Measurements from ENCODE around the gene ITGB2. TPM values are rescaled to one million over a fixed set of nuclear protein-coding genes. Genes with fewer than 3 reads are reported as not detected.
A peak's percentile ranks its signal among the peaks of the same experiment; 100 is the strongest.

The ITGB2 gene
- total RNA-seq, result 8.0 TPM
- polyA plus RNA-seq (ENCODE audit: insufficient read depth in 1 of 8, insufficient read length in 8 of 8, low replicate concordance in 1 of 8), result 10 to 100 TPM; 10.9 to 18.0 (median 13.7) TPM
- long read RNA-seq, donor 1, partial matches to known transcripts, result 0 of 1 reads
- long read RNA-seq, donor 1, other reads (novel, unspliced or antisense), result 0 of 1 reads
- long read RNA-seq, donor 2, partial matches to known transcripts, result 0 of 1 reads
- long read RNA-seq, donor 2, other reads (novel, unspliced or antisense), result 0 of 1 reads
- long read RNA-seq, donor 3, partial matches to known transcripts, result 5 of 30 reads
- long read RNA-seq, donor 3, other reads (novel, unspliced or antisense), result 20 of 30 reads
- long read RNA-seq, donor 4, partial matches to known transcripts, result 0 of 4 reads
- long read RNA-seq, donor 4, other reads (novel, unspliced or antisense), result 0 of 4 reads
- long read RNA-seq, donor 5, partial matches to known transcripts, result 0 of 4 reads
- long read RNA-seq, donor 5, other reads (novel, unspliced or antisense), result 0 of 4 reads
- long read RNA-seq, donor 6, partial matches to known transcripts, result 0 of 2 reads
- long read RNA-seq, donor 6, other reads (novel, unspliced or antisense), result 0 of 2 reads
- long read RNA-seq, donor 7, partial matches to known transcripts, result 7 of 9 reads
- long read RNA-seq, donor 7, other reads (novel, unspliced or antisense), result 0 of 9 reads
- long read RNA-seq, donor 8, partial matches to known transcripts, result 0 of 1 reads
- long read RNA-seq, donor 8, other reads (novel, unspliced or antisense), result 0 of 1 reads
- long read RNA-seq, donor 9, result 0 reads
- long read RNA-seq, donor 10, partial matches to known transcripts, result 0 of 2 reads
- long read RNA-seq, donor 10, other reads (novel, unspliced or antisense), result 0 of 2 reads
- long read RNA-seq, donor 11, partial matches to known transcripts, result 0 of 4 reads
- long read RNA-seq, donor 11, other reads (novel, unspliced or antisense), result 0 of 4 reads

GRCh38 chr21:44920694-44921604 is at the start of gene ITGB2:
Gene ITGB2 (minus strand): TSS chr21:44920899. CDS start chr21:44910782, 10,117 bp downstream.
- 47% methylated on average over 27 of the region's 29 CpGs for WGBS (ENCODE audit: insufficient coverage)
- H3K36me3 ChIP-seq (ENCODE audit: control insufficient read depth, insufficient read depth, low read length), result no peaks in the 10 kb centered on the region
- peaks cover 23% of the 10 kb centered on the region for H3K4me1 ChIP-seq (ENCODE audit: control insufficient read depth, insufficient read depth, low read length)
- H3K9me3 ChIP-seq (replicated peaks; ENCODE audit: control insufficient read depth, low read depth, low read length), result no peaks in the 10 kb centered on the region
- no peak for DNase-seq
- H3K27ac ChIP-seq (ENCODE audit: low read length), result no peak within 1 kb of the TSS
- peaks cover 47% of the 10 kb centered on the region for H3K27me3 ChIP-seq (ENCODE audit: control insufficient read depth, insufficient read depth, low read length)
- peak within 1 kb of the TSS; percentile 37 for H3K4me3 ChIP-seq (ENCODE audit: low read length)

GRCh38 chr21:44969931-44970755 is 49.4 kb upstream of the ITGB2 start:
- Histone ChIP-seq H3K36me3 (ENCODE audit: control insufficient read depth, insufficient read depth, low read length) (peaks cover 52% of the 10 kb centered on the region), H3K4me1 (ENCODE audit: control insufficient read depth, insufficient read depth, low read length) (peaks cover 50% of the 10 kb centered on the region), H3K27ac (ENCODE audit: low read length) (peak overlapping the region; percentile 71)

GRCh38 chr21:44969066-44969670 is 48.5 kb upstream of the ITGB2 start:
- Histone ChIP-seq H3K4me3 (ENCODE audit: low read length) (no peak overlapping the region), H3K27me3 (ENCODE audit: control insufficient read depth, insufficient read depth, low read length) (no peaks in the 10 kb centered on the region), H3K27ac (ENCODE audit: low read length) (peak overlapping the region; percentile 71), H3K4me1 (ENCODE audit: control insufficient read depth, insufficient read depth, low read length) (peaks cover 52% of the 10 kb centered on the region), H3K36me3 (ENCODE audit: control insufficient read depth, insufficient read depth, low read length) (peaks cover 47% of the 10 kb centered on the region), H3K9me3 (replicated peaks; ENCODE audit: control insufficient read depth, low read depth, low read length) (no peaks in the 10 kb centered on the region)
- 82% methylated on average over 18 of the region's 20 CpGs for WGBS (ENCODE audit: insufficient coverage)
- DNase-seq, result no peak

More at GRCh38 chr21:44969931-44970755, 49.4 kb upstream of the ITGB2 start:
- Histone ChIP-seq H3K27me3 (ENCODE audit: control insufficient read depth, insufficient read depth, low read length) (no peaks in the 10 kb centered on the region), H3K9me3 (replicated peaks; ENCODE audit: control insufficient read depth, low read depth, low read length) (no peaks in the 10 kb centered on the region), H3K4me3 (ENCODE audit: low read length) (no peak overlapping the region)
- WGBS (ENCODE audit: insufficient coverage), result 56% methylated on average over 17 of the region's 24 CpGs
- no peak for DNase-seq

GRCh38 chr21:44967082-44968047 is 46.7 kb upstream of the ITGB2 start:
- WGBS (ENCODE audit: insufficient coverage), result 79% methylated on average over 30 of the region's 38 CpGs
- H3K9me3 ChIP-seq (replicated peaks; ENCODE audit: control insufficient read depth, low read depth, low read length), result no peaks in the 10 kb centered on the region
- H3K36me3 ChIP-seq (ENCODE audit: control insufficient read depth, insufficient read depth, low read length), result peaks cover 38% of the 10 kb centered on the region
- peak overlapping the region; percentile 69 for H3K27ac ChIP-seq (ENCODE audit: low read length)
- H3K4me3 ChIP-seq (ENCODE audit: low read length), result no peak overlapping the region
- DNase-seq, result no peak
- no peaks in the 10 kb centered on the region for H3K27me3 ChIP-seq (ENCODE audit: control insufficient read depth, insufficient read depth, low read length)
- peaks cover 60% of the 10 kb centered on the region for H3K4me1 ChIP-seq (ENCODE audit: control insufficient read depth, insufficient read depth, low read length)

- no peaks in the 10 kb centered on the region for H3K9me3 ChIP-seq (replicated peaks; ENCODE audit: control insufficient read depth, low read depth, low read length)
- peaks cover 41% of the 10 kb centered on the region for H3K36me3 ChIP-seq (ENCODE audit: control insufficient read depth, insufficient read depth, low read length)
- H3K27me3 ChIP-seq (ENCODE audit: control insufficient read depth, insufficient read depth, low read length), result no peaks in the 10 kb centered on the region
- no peak overlapping the region for H3K4me3 ChIP-seq (ENCODE audit: low read length)
- peak overlapping the region; percentile 69 for H3K27ac ChIP-seq (ENCODE audit: low read length)
- peaks cover 64% of the 10 kb centered on the region for H3K4me1 ChIP-seq (ENCODE audit: control insufficient read depth, insufficient read depth, low read length)
- 50% methylated on average over 21 of the region's 30 CpGs for WGBS (ENCODE audit: insufficient coverage)
- peak; percentile 58 for DNase-seq
Measured at GRCh38 chr21:44966135-44967081, 45.7 kb upstream of the ITGB2 start.

- Histone ChIP-seq H3K36me3 (ENCODE audit: control insufficient read depth, insufficient read depth, low read length) (peaks cover 45% of the 10 kb centered on the region), H3K27ac (ENCODE audit: low read length) (peak overlapping the region; percentile 35), H3K4me1 (ENCODE audit: control insufficient read depth, insufficient read depth, low read length) (peaks cover 63% of the 10 kb centered on the region), H3K4me3 (ENCODE audit: low read length) (no peak overlapping the region), H3K27me3 (ENCODE audit: control insufficient read depth, insufficient read depth, low read length) (no peaks in the 10 kb centered on the region), H3K9me3 (replicated peaks; ENCODE audit: control insufficient read depth, low read depth, low read length) (no peaks in the 10 kb centered on the region)
- WGBS (ENCODE audit: insufficient coverage), result 54% methylated on average over 6 of the region's 17 CpGs
- DNase-seq, result peak; percentile 72
Measured at GRCh38 chr21:44965251-44966022, 44.7 kb upstream of the ITGB2 start.

- peaks cover 63% of the 10 kb centered on the region for H3K4me1 ChIP-seq (ENCODE audit: control insufficient read depth, insufficient read depth, low read length)
Measured at GRCh38 chr21:44964381-44964780, 43.7 kb upstream of the ITGB2 start.

More at GRCh38 chr21:44964381-44964780, 43.7 kb upstream of the ITGB2 start:
- peaks cover 44% of the 10 kb centered on the region for H3K36me3 ChIP-seq (ENCODE audit: control insufficient read depth, insufficient read depth, low read length)
- no peak for DNase-seq
- 78% methylated on average over 8 of the region's 12 CpGs for WGBS (ENCODE audit: insufficient coverage)
- peak overlapping the region; percentile 35 for H3K27ac ChIP-seq (ENCODE audit: low read length)
- no peak overlapping the region for H3K4me3 ChIP-seq (ENCODE audit: low read length)
- H3K9me3 ChIP-seq (replicated peaks; ENCODE audit: control insufficient read depth, low read depth, low read length), result no peaks in the 10 kb centered on the region
- H3K27me3 ChIP-seq (ENCODE audit: control insufficient read depth, insufficient read depth, low read length), result no peaks in the 10 kb centered on the region

Data from muscle of leg (tissue), 16 donors.